GM19035 (cell line): ENCODE results near the gene THAP6.
A peak's percentile ranks its signal among the peaks of the same experiment; 100 is the strongest.
"Not testable (repeated sequence)": the region's sequence is repeated elsewhere in the genome, so short reads cannot be mapped to it uniquely, and the experiment has no call there.

Experiments used
- ATAC-seq: cut with Tn5 transposase; IDR thresholded peaks from one replicate; pipeline ENCODE4 v1.9.1; 2021; ENCODE audit not compliant: unreplicated experiment

Gene THAP6

GRCh38 chr4:75514131-75514948, at the start of gene THAP6, which contains the start of gene RCHY1:
Gene THAP6 (plus strand): TSS chr4:75514473. CDS start chr4:75515453, 980 bp downstream.
Gene RCHY1 (minus strand): TSS chr4:75514403. CDS start chr4:75514286, 117 bp downstream.
- ATAC-seq: peak; percentile 94

GRCh38 chr4:75469896-75470295, 44.4 kb upstream of the THAP6 start:
- ATAC-seq: no peak

GRCh38 chr4:75470738-75471137, 43.5 kb upstream of the THAP6 start:
- ATAC-seq: no peak

GRCh38 chr4:75477201-75477600, 37.1 kb upstream of the THAP6 start:
- ATAC-seq: no peak

- no peak for ATAC-seq
These were observed 30.1 kb upstream of the THAP6 start for GRCh38 chr4:75484190-75484589.

- no peak for ATAC-seq
These were observed 24.1 kb upstream of the THAP6 start for GRCh38 chr4:75490155-75490554.

GRCh38 chr4:75494563-75494962, 19.7 kb upstream of the THAP6 start:
- ATAC-seq: no peak

GRCh38 chr4:75495476-75495875, 18.8 kb upstream of the THAP6 start:
- no peak for ATAC-seq

GRCh38 chr4:75496406-75496805, 17.9 kb upstream of the THAP6 start:
- no peak for ATAC-seq

GRCh38 chr4:75497133-75497532, 17.1 kb upstream of the THAP6 start:
- no peak for ATAC-seq

GRCh38 chr4:75498041-75498440, 16.2 kb upstream of the THAP6 start:
- ATAC-seq: no peak

GRCh38 chr4:75499900-75500299, 14.4 kb upstream of the THAP6 start:
- ATAC-seq: no peak

- no peak for ATAC-seq
These were observed 11.6 kb upstream of the THAP6 start for GRCh38 chr4:75502671-75503070.

- no peak for ATAC-seq
These were observed 8.6 kb upstream of the THAP6 start for GRCh38 chr4:75505630-75506029.

GRCh38 chr4:75509592-75509991, 4.7 kb upstream of the THAP6 start:
- not testable (repeated sequence) for ATAC-seq

GRCh38 chr4:75511841-75512240, 2.4 kb upstream of the THAP6 start:
- ATAC-seq: no peak

GRCh38 chr4:75512386-75513211, 1.7 kb upstream of the THAP6 start:
- ATAC-seq: no peak

- peak; percentile 1 for ATAC-seq
These were observed 645 bp upstream of the THAP6 start for GRCh38 chr4:75513526-75514130.

- ATAC-seq: peak; percentile 2
These were observed 808 bp downstream of the THAP6 start for GRCh38 chr4:75514949-75515612.

- no peak for ATAC-seq
These were observed 1.9 kb downstream of the THAP6 start for GRCh38 chr4:75516144-75516543.

GRCh38 chr4:75519452-75519851, 5.2 kb downstream of the THAP6 start:
- not testable (repeated sequence) for ATAC-seq
